Measurements from ENCODE around the gene PINLYP. TPM values are rescaled to one million over a fixed set of nuclear protein-coding genes. Genes with fewer than 3 reads are reported as not detected.
A peak's percentile ranks its signal among the peaks of the same experiment; 100 is the strongest.

PINLYP gene
- total RNA-seq, 1 experiment from 2014 or later: 0.11 TPM

DNA sequence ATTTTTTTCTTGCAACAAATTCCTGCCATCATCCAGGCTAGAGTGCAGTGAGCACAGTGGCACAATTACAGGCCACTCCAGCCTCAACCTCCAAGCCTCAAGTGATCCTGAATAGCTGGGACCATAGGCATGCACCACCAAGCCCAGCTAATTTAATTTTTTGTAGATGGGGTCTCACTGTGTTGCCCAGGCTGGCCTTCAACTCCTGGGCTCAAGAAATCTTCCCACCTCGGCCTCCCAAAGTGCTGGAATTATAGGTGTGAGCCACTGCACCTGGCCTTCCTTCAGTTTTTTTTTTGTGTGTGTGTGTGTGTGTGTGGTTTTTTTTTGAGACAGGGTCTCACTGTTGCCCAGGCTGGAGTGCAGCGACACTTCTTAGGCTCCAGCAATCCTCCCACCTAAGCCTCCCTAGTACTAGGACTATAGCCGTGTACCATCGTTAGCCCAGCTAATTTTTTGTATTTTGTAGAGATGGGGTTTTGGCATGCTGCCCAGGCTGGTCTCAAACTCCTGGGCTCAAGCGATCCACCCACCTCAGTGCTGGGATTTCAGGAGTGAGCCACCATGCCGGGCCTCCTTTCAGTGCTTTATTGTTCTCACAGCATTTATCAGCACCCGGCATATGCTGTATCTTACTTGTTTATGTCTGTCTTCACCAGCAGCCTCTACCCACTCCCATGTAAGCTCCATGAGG, 30.4 kb downstream of the PINLYP start:
- no peak for DNase-seq (ENCODE audit: low read depth)

DNA sequence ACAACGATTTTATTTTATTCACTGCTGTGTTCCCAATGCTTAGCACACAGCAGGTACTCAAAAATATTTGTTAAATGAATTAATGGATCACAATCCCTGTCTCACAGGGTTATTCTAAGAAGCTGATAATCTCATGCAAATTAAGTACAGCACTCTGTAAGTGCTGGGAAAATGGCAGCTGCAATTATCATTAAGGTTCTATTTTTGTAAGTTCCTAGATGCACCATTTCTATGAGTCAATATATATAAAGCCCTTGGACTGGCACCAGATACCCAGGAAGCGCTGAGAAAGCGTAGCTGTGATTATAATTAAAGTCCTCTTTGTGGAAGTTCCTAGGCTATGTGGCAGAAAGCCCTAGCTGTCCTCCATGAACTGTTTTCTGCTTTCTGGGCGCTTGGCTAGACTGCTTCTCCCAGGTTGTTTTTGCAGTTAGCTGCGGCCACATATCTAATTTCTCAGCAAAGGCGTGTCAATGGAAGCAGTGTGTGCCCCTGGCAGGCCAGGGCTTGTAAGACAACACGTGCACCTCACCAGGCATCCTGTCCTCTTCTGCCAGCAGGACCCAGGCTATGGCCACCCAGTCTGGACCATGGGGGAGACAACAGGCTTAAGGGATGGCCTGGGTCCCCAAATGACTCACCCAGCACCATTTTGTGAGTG, 31.1 kb downstream of the PINLYP start:
- no peak for DNase-seq (ENCODE audit: low read depth)

DNA sequence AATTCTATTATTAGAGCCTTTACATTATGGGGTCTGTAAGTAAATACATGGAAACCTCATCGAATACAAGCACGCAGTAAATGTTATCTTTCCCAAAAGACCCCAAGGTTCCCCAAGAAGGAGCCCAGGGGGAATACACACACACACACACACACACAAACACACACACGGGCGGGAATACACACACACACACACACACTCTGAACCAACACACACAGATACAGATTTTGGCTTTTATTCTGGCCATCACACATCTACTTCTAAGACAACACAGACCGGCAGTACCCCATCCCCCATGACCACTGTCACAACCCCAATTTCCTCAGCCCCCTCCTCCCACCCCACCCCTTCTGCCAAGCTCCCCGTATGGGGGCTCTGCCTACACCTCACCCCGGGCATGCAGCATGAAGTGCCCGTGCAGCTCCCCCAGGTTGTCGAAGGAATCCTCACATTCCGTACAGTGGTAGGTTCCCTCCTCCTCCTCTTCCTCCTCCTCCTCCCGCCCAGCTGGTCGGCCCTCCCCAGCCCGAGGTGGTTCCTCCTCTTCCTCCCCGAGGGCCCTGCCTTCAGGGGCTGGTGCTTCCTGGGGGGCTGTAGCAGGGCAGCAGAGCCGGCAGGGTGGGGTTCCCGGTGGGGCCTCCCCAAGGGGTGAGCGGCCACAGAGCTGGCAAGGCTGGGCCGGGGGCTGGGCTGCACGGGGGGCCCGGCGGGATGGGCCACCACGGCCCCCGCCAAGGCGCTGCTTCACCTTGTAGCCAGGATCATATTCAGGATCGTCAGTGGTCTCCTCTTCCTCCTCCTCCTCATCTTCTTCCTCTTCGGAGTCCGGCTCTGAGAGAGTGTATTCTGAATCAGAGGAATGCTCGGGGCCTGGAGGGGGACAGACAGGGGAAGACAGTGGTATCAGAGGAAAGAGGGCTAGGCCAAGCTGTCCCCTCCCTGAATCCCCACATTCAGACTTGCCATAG, 31.9 kb downstream of the PINLYP start:
- DNase-seq (ENCODE audit: low read depth): no peak

DNA sequence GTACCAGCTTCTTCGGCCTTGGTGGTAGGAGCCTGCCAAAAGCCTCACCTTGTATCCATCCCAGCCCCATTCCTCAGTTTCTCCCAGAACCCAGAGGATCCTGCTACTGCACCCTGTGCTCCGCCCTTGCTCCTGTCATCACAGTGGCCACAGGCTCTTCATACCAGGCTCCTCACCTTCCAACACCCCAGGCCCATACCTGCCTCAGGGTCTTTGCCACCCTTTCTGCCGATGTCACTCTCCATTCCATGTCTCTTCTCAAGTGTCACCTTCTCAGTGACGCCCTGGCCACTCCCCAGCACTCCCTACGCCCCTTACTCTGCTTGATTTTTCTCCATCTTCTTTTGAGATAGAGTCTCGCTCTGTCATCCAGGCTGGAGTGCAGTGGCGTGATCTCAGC, 34.3 kb downstream of the PINLYP start:
- no peak for DNase-seq (ENCODE audit: low read depth)

DNA sequence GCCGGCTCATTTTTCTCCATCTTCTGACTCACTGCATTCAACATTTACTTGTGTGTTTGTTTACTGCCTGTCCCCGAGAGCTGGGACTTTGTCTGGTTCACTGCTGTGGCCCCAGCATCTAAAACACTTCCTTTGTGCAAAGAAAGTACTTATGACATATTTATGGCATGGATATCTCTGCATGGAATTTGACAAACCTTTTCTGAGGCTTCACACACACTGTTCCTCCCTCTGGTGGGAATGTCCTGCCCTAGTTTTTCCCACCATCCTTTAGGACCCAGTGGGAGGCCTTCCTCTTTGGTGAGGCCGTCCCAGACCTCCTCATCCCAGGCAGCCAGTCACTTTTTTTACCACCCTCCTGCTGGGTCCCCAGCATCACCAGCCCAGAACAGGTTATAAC, 34.9 kb downstream of the PINLYP start:
- no peak for DNase-seq (ENCODE audit: low read depth)

DNA sequence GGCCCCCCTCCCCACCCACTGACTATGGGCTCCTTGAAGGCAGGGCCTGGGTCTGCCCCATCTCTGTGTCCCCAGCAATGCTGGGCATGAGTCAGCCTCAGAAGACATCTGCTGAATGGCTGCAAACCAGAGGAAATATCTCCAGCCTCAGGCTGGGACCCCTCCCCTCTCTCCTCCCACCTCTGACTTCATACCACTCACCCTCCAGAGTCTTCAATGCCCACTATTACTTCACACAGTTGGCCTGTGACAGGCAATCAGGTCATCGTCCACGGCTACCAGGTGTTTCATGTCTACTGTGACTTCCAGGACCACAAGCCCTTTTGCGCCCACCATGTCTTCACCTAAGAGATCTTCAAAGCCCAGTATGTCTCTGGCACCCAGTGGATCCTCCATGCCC, 36.2 kb downstream of the PINLYP start, which contains the start of gene SRRM5:
TSS of gene SRRM5 (plus strand) at position 301 of the 400 bp plus-strand sequence. CDS start at position 335, 34 bp downstream.
- no peak for DNase-seq (ENCODE audit: low read depth)

DNA sequence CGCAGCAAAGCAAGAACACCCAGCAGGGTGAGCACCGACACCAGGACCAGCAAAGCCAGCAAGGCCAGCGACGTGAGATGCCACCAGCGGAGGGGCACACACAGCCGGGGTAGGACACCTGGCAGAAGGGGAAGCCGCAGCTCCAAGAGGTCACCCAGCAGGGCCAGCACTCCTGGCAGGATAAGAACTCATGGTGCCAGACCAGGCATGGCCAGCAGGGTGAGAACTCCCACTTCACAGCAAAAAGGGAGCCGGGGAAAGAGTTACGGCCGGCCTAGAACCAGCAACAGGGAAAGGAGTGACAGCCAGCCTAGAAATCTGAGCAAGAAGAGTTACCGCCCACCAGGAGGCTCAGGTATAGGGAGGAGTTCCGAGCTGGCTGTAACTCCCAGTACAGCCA, 36.8 kb downstream of the PINLYP start:
- no peak for DNase-seq (ENCODE audit: low read depth)

DNA sequence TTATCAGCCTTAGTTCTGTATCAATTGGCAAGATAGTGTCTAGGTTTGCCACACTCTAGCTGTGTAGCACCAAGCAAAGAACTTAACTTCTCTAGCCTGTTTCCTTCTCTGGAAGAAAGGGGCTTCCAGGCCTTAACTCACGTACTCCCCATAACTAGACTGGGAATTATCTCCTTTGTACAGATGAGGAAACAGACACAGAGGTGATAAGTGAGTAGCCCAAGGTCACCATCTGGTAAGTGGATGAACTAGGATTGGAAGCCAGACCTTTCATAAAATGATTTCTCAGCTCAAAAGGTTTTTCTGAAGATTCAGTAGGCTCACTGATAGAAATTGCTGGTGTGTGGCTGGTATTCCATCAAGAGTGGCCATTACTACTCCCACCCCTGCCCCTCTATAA, 40.7 kb downstream of the PINLYP start:
- no peak for DNase-seq (ENCODE audit: low read depth)

DNA sequence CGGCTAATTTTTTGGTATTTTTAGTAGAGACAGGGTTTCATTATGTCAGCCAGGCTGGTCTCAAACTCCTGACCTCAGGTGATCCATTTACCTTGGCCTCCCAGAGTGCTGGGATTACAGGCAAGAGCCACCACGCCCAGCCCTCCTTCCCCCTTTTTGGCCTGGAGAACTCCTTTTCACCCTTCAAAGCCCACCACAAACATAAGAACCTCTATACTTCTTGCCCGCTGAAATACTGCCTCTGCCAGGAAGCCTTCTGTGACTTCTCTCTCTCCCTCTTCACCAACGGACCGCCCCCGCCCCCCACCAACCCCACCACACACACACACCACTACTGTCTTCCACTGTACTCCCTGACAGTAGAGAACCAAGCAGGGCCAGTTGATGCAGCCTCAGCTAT, 41.4 kb downstream of the PINLYP start:
- no peak for DNase-seq (ENCODE audit: low read depth)

DNA sequence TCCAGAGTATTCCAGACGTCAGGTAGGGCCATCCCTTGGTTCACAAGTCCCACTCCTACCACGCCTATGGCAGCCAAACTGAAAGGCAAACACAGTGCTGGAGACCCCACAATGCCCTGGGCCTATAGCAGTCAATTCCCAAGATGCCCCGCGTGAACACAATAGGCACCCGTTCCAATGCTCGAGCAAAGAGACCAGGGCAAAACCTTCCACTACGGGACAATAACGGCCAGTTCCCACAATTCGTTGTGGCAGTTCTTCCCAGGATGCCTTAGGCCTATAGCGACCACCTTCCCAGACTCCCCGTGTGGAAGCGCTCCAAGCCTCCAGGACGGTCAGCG, 43.3 kb downstream of the PINLYP start:
- DNase-seq (ENCODE audit: low read depth): peak; percentile 48

DNA sequence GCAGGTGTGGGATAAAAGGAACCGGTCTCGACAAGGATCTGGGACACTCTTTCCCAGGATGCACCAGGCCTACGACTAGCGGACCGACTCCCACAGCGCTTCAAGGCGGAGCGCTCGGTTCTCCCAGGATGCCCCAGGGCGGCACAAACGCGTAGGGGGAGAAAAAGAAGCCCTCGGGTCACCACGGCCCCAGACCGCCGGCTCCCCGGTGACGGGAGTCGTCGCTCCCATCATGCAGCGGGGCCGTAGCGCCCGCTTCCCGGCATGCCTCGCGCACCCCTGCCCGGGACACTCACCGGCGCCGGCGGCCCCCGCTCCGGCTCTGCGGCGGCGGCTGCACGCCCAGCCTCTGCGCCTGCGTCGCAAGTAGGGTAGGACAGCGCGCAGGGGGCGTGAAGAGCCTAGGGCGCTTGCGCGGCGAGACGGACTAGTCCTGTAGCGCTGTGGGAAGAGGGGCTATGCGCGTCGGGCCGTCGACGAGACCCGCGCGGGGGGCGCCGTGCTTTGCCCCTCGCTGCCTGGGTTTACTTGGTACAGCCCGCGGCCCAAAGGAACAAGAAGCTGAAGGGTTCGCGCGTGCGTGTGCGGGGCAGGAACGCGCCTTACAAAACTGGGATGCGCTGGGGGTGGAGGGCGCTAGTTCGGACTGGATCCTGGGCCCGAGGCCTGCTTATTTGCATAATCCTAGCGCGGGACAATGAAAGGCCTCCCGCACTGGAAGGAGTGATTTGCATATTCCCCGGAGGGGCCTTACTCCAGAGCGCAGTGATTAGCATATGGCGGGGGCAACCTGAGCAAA, 43.9 kb downstream of the PINLYP start, which contains the start of gene ZNF428:
TSS of gene ZNF428 (minus strand) at position 368 of the 799 bp plus-strand sequence. CDS start 5,325 bp downstream, outside the sequence.
- peak; percentile 94 for DNase-seq (ENCODE audit: low read depth)

DNA sequence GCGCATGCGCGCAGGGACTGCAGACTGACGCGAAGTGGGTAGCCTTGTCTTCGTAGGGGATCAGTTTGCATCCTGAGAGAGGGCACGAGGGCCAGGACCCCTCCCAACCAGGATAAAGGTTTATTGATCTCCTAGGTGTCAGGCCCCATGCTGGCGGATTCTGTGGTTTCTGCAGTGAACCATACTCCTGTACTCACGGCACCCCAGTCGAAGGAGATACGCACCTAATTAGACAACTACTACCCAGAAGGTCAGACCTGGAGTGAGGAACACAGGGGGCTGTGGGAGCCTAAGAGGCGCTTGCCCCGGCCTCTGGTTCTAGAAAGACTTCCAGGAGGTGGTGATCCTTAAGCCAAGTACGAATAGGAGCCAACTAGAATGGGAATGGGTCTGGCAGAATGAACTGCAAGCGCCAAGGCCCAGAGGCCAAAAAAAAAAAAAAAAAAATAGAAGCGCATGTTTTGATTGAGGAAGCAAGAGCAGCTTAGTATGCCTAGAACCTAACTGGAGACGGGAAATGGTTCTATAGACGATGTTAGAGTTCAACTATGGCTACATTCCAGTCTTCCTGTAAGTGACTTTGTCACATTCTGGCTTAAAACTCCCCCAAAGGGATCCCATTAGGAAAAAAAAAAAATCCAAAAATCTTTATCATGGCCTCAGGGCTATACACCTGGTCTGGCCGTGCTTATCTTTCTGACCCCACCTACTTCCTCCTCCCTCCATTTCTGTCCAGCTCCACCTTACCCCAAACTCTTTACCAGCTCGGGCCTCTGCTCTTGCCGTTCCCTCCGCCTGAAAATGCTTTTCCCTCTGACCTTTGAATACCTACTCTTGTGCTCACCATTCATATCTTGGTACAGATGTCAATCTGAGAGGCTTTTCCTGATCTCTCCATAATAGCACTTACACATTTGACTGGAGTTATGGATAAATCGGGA, 44.7 kb downstream of the PINLYP start:
- DNase-seq (ENCODE audit: low read depth): no peak

DNA sequence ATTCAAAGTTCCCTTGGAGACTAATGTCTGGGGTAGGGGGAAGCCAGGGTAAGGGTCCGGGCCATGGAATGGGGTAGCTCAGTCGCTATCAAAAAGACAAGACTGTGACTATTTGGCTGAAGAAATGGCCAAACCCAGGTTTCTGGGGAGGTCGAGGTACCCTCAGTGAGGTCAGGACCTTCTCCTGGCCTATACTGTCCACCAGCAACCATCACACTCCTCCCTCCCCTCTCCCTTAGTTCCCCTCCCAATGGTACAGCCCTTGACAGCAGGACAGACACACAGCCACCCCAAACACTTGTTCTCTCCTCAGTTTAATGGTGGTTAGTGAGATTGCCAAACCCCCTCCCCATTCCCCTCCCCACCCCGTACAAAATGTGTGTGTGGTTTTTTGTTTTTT, 46.5 kb downstream of the PINLYP start:
- DNase-seq (ENCODE audit: low read depth): no peak

DNA sequence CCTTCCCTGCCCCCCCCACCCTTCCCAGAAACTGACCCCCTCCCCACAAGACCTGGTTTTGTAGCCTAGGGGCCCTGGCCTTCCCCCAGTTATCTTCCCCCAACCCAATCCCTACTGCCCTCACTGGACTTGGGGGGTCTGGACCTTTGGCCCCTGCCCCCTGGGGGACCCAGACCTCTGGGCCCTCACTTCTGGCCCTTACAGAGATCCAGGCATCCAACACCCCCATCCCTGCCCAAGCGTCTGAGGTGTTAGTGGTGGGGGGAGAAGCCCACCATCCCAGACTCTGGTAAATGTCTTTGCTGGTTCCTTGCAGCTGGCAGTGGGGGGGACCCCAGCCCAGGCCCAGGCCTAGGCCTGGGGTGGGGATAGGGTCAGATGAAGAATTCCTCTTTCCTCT, 47.4 kb downstream of the PINLYP start:
- no peak for DNase-seq (ENCODE audit: low read depth)

DNA sequence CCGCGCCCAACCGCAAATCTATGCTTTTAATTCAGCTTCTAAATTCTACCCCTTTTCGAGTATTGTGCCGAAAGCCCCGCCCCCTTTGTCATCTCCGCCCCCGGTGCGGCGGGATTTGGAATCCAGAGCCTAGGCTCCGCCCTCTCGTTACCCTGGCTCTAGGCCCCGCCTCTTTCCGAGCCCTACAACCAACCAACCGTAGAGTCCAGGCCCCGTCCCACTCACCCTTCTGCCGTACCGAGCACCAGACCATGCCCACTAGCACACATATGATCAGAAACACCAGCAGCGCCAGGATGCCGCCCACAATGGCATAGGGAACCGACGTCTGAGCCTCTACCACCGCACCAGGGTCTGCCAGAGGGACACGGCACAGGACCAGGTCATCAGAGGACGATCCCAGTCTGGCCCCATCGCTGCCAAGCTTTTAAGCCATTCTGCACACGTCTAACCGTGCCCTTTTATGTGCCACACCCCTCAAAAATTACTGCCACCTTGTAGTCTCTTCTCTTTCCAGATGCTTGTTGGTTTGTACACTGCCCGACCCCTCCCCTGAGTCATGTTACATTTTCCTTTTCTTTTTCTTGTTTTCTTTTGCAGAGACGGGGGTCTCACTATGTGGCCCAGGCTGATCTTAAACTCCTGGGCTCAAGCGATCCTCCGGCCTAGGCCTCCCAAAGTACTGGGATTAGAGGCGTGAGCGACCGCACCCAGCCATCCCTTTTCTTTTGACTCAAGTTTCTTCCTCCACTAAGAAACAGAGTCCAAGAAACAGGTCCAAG, 48.5 kb downstream of the PINLYP start:
- DNase-seq (ENCODE audit: low read depth): no peak

DNA sequence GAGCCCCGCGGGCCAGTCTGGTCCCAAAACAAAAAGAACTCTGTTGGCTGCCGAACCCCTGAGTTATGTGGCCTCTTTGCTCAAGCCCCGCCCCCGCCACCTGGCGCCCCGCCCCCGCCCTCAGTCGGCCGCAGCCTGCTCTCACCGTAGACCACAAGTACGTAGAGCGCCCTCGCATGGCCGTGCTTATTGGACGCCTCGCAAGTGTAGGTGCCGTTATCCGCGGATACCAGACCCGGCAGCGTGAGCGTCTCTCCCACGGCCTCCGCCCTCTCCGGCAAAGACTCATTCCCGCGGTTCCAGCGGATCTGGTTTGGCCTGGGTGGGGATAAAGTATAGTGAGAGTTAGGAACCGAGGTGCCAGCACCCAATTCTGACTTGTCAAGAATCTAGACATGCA, 49.3 kb downstream of the PINLYP start:
- DNase-seq (ENCODE audit: low read depth): no peak

DNA sequence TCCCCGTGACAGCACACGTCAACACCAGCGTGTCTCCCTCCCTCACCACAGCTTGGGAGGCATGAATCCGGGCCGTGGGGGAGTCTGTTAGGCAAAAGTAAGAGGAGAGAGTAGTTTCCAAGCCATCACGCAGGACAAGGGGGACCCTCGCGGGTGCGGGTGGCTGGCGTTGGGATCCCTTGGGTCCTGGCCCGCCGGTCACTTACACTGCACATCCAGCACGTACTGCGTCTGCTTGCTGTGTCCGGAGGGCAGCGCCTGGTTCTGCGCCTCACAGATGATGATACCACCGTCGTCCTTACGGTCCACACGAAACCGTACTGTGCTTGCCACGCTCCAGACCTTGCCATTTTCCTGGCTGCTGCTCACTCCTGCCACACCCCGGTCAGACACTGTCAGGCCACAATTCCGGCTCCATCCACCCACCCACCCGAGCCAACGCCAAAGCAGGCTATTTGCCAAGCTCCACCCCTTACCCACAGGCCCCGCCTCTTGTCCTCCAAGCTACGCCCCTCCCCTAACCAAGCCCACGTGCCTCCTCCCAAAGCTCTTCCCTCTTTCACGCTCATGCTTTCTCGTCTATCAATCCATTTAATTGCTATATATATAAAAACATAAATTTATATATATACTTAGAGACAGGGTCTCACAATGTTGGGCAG, 50.4 kb downstream of the PINLYP start:
- no peak for DNase-seq (ENCODE audit: low read depth)

DNA sequence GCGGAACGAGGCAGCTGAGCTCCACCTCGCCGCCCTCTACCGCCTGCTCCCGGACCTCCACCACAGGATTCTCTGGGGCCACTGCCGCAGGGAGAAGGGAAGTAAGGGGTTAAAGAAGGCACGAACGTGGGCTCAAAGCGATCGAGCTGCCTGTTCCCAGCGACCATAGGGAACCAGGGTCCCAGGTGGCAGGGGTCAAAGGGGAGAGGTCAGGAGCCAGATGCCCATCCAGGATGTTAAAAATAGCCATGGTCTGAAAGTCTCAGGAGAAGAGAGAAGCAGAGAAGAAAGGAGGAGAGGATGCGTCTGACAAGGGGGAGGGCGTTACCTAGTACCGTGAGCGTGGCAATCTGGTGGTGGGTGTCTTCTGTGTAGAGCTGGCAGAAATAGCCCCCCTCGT, 51.2 kb downstream of the PINLYP start:
- no peak for DNase-seq (ENCODE audit: low read depth)
